OCI-LY3 (cell line): Measurements from ENCODE around the gene KCNJ11.

ENCODE experiments used
- EZH2phosphoT487 ChIP-seq: fragments of 200-600 bp; shearing (Covaris generic); IDR thresholded peaks from 2 replicates; pipeline ENCODE4 v1.6.1; 2018; ENCODE audit warnings: antibody characterized with exemption, mixed run types, low read depth
- TF ChIP-seq, protein P1 (sequence below): fragments of 200-600, 300-600 bp; sonication (generic); IDR thresholded peaks from 2 replicates; pipeline ENCODE4 v1.5.1; 2014; ENCODE audit warnings: antibody characterized with exemption, low read length, low read depth

GRCh38 chr11:17379383-17380180, 8.9 kb downstream of the KCNJ11 start:
- TF ChIP-seq, protein P1, sequence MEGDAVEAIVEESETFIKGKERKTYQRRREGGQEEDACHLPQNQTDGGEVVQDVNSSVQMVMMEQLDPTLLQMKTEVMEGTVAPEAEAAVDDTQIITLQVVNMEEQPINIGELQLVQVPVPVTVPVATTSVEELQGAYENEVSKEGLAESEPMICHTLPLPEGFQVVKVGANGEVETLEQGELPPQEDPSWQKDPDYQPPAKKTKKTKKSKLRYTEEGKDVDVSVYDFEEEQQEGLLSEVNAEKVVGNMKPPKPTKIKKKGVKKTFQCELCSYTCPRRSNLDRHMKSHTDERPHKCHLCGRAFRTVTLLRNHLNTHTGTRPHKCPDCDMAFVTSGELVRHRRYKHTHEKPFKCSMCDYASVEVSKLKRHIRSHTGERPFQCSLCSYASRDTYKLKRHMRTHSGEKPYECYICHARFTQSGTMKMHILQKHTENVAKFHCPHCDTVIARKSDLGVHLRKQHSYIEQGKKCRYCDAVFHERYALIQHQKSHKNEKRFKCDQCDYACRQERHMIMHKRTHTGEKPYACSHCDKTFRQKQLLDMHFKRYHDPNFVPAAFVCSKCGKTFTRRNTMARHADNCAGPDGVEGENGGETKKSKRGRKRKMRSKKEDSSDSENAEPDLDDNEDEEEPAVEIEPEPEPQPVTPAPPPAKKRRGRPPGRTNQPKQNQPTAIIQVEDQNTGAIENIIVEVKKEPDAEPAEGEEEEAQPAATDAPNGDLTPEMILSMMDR: no peak
- no peak for TF ChIP-seq EZH2phosphoT487
